Measurements from ENCODE around the gene RWDD4.

DNA sequence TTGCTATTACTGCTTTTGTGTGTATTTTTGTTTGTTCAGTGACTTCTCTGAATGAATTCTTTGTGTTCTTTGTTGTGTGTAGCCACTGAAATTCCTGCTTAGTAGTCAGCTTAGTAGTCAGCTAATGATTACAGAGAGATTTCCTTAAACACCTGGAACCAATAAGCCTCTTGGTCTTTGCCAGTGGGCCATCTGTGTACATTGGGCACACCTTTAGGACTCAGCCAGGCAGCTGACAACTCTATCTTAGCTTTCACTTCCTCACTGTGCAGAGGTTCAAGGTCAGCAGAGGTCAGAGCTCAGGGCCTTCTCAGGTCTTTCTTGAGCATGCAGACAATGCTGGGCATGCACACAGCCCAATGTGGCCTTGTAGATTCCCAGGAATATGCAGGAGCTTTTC lies 59.3 kb downstream of the RWDD4 start:
- TF ChIP-seq JUN (IDR thresholded peaks at IDR 0.05; ENCODE audit: borderline replicate concordance, low read depth, low read length) (no peak), JUN (CRISPR knock-in tag; IDR thresholded peaks at IDR 0.05; ENCODE audit: borderline replicate concordance) (no peak), LCOR (CRISPR knock-in tag; IDR thresholded peaks at IDR 0.05) (no peak), SIN3A (IDR thresholded peaks at IDR 0.05; ENCODE audit: borderline replicate concordance in 2 of 2, control insufficient read depth in 1 of 2, low read depth in 2 of 2, low read length in 2 of 2) (no peak), GATA2 (CRISPR knock-in tag; IDR thresholded peaks at IDR 0.05) (no peak), MAX (CRISPR knock-in tag; IDR thresholded peaks at IDR 0.05) (no peak), HBP1 (CRISPR knock-in tag; IDR thresholded peaks at IDR 0.05) (no peak)
- TF ChIP-seq, protein P1, sequence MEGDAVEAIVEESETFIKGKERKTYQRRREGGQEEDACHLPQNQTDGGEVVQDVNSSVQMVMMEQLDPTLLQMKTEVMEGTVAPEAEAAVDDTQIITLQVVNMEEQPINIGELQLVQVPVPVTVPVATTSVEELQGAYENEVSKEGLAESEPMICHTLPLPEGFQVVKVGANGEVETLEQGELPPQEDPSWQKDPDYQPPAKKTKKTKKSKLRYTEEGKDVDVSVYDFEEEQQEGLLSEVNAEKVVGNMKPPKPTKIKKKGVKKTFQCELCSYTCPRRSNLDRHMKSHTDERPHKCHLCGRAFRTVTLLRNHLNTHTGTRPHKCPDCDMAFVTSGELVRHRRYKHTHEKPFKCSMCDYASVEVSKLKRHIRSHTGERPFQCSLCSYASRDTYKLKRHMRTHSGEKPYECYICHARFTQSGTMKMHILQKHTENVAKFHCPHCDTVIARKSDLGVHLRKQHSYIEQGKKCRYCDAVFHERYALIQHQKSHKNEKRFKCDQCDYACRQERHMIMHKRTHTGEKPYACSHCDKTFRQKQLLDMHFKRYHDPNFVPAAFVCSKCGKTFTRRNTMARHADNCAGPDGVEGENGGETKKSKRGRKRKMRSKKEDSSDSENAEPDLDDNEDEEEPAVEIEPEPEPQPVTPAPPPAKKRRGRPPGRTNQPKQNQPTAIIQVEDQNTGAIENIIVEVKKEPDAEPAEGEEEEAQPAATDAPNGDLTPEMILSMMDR (IDR thresholded peaks at IDR 0.05 in 2 of 3, conservative IDR thresholded peaks at IDR 0.05 in 1 of 3; ENCODE audit: insufficient read depth in 2 of 3, low read depth in 1 of 3, low read length in 3 of 3), result no peak
